IMR-90 (cell line): Measurements from ENCODE around the gene FAM47E. TPM values are rescaled to one million over a fixed set of nuclear protein-coding genes. Genes with fewer than 3 reads are reported as not detected.

ENCODE experiments used
- ATAC-seq: fragments of 200-7000 bp; cut with Tn5 transposase; 2 replicates; pipeline ENCODE4 v1.9.1; 2020; ENCODE audit warnings: low read depth, mild to moderate bottlenecking, moderate library complexity
- BruUV-seq: library from RNA; stranded (reverse); fragments of 400-500 nt; replicated peaks from 2 replicates; lab custom pipeline; 2021; lab: Mats Ljungman, UMichigan
- CTCF ChIA-PET: fragments of 300-600 bp; formaldehyde crosslinking; extraction: SDS; loops from one replicate; lab custom pipeline; 2021; ENCODE audit warnings: antibody characterized with exemption; lab: Yijun Ruan, JAX
- POLR2A ChIA-PET: fragments of 300-600 bp; sonication (Branson Sonifier 250); formaldehyde crosslinking; loops from one replicate; lab custom pipeline; 2022; ENCODE audit warnings: antibody characterized with exemption; ENCODE audit not compliant: unreplicated experiment; lab: Charles Lee
- DNase-seq: peaks from one replicate; pipeline ENCODE4 v3.0.0; 2013
- H2AFZ ChIP-seq: replicated peaks from 2 replicates; pipeline ENCODE3; 2013; ENCODE audit warnings: low read length, mild to moderate bottlenecking; ENCODE audit not compliant: poor library complexity
- H2AK5ac ChIP-seq: 2 replicates; pipeline ENCODE4 v1.6.1; 2013; ENCODE audit warnings: low read depth, low read length, inconsistent platforms
- H2AK9ac ChIP-seq: replicated peaks from 2 replicates; pipeline ENCODE3; 2013; ENCODE audit warnings: mild to moderate bottlenecking, low read depth, low read length, moderate library complexity; ENCODE audit not compliant: poor library complexity
- H2BK120ac ChIP-seq: 2 replicates; pipeline ENCODE4 v1.6.1; 2013; ENCODE audit warnings: low read depth, low read length, inconsistent platforms
- H2BK15ac ChIP-seq: 3 replicates; pipeline ENCODE4 v1.6.1; 2013; ENCODE audit warnings: low read depth, low read length, inconsistent platforms
- H2BK20ac ChIP-seq: 2 replicates; pipeline ENCODE4 v1.6.1; 2013; ENCODE audit warnings: low read depth, mild to moderate bottlenecking, inconsistent platforms, low read length, moderate library complexity
- H2BK5ac ChIP-seq: 2 replicates; pipeline ENCODE4 v1.6.1; 2013; ENCODE audit warnings: mild to moderate bottlenecking, low read depth, low read length, inconsistent platforms; ENCODE audit not compliant: poor library complexity, severe bottlenecking
- H3K14ac ChIP-seq: replicated peaks from 2 replicates; pipeline ENCODE4 v1.6.1; 2013; ENCODE audit warnings: low read depth, low read length, inconsistent platforms
- H3K18ac ChIP-seq: 2 replicates; pipeline ENCODE4 v1.6.1; 2013; ENCODE audit warnings: low read depth, low read length, control low read depth
- H3K23ac ChIP-seq: 2 replicates; pipeline ENCODE4 v1.6.1; 2013; ENCODE audit warnings: low read depth, low read length, inconsistent platforms
- H3K27ac ChIP-seq: 2 replicates; pipeline ENCODE4 v1.5.1; 2013; ENCODE audit warnings: mild to moderate bottlenecking, control low read depth, low read length; ENCODE audit not compliant: insufficient read depth
- H3K27me3 ChIP-seq: 2 replicates; pipeline ENCODE4 v1.6.1; 2013; ENCODE audit warnings: low read length; ENCODE audit not compliant: control insufficient read depth, insufficient read depth
- H3K36me3 ChIP-seq: 2 replicates; pipeline ENCODE4 v1.6.1; 2013; ENCODE audit warnings: low read length, mixed read lengths; ENCODE audit not compliant: control insufficient read depth, insufficient read depth
- H3K4ac ChIP-seq: 2 replicates; pipeline ENCODE4 v1.6.1; 2013; ENCODE audit warnings: low read depth, low read length, inconsistent platforms
- H3K4me1 ChIP-seq: 2 replicates; pipeline ENCODE4 v1.6.1; 2013; ENCODE audit warnings: low read length, mixed read lengths; ENCODE audit not compliant: control insufficient read depth, insufficient read depth
- H3K4me2 ChIP-seq: 2 replicates; pipeline ENCODE4 v1.6.1; 2013; ENCODE audit warnings: low read depth, mild to moderate bottlenecking, control low read depth, low read length, moderate library complexity
- H3K4me3 ChIP-seq: 2 replicates; pipeline ENCODE4 v1.5.1; 2013; ENCODE audit warnings: low read depth, mild to moderate bottlenecking, control low read depth, low read length, moderate library complexity; ENCODE audit not compliant: insufficient read depth
- H3K56ac ChIP-seq: 2 replicates; pipeline ENCODE4 v1.6.1; 2013; ENCODE audit warnings: low read length, inconsistent platforms; ENCODE audit not compliant: insufficient read depth; ENCODE audit errors: extremely low read depth
- H3K79me1 ChIP-seq, 2 experiments: 2 replicates each; pipeline ENCODE4 v1.6.1; 2013; ENCODE audit warnings: low read length in 2 of 2, inconsistent platforms in 1 of 2, low read depth in 1 of 2
- H3K9ac ChIP-seq: 2 replicates; pipeline ENCODE4 v1.6.1; 2013; ENCODE audit warnings: low read depth, low read length, control low read depth
- H3K9me1 ChIP-seq: 2 replicates; pipeline ENCODE4 v1.6.1; 2013; ENCODE audit warnings: low read length, inconsistent platforms; ENCODE audit not compliant: insufficient read depth
- H3K9me3 ChIP-seq: 2 replicates; pipeline ENCODE4 v1.6.1; 2013; ENCODE audit warnings: low read length; ENCODE audit not compliant: control insufficient read depth, insufficient read depth
- H4K20me1 ChIP-seq: 2 replicates; pipeline ENCODE4 v1.6.1; 2013; ENCODE audit warnings: low read length, inconsistent platforms; ENCODE audit not compliant: insufficient read depth
- H4K5ac ChIP-seq: 2 replicates; pipeline ENCODE4 v1.6.1; 2013; ENCODE audit warnings: mild to moderate bottlenecking, low read depth, low read length, control low read depth
- H4K8ac ChIP-seq, 2 experiments: 2 replicates each; pipeline ENCODE4 v1.6.1; 2013; ENCODE audit warnings: low read depth in 2 of 2, low read length in 2 of 2, control low read depth in 1 of 2, inconsistent platforms in 1 of 2
- H4K91ac ChIP-seq: 2 replicates; pipeline ENCODE4 v1.6.1; 2013; ENCODE audit warnings: low read depth, low read length, inconsistent platforms; ENCODE audit not compliant: insufficient read depth
- BHLHE40 ChIP-seq: fragments of 150-350 bp; IDR thresholded peaks from 2 replicates; pipeline ENCODE4 v1.6.1; 2016; ENCODE audit warnings: mild to moderate bottlenecking, low read depth, low read length
- CEBPB ChIP-seq: IDR thresholded peaks from 2 replicates; pipeline ENCODE4 v1.6.1; 2012; ENCODE audit warnings: low read depth, low read length, improper control_type of control experiment
- CHD1 ChIP-seq: IDR thresholded peaks from 2 replicates; pipeline ENCODE4 v1.6.1; 2012; ENCODE audit warnings: low read depth, low read length, improper control_type of control experiment
- FOS ChIP-seq: fragments of 150-350 bp; IDR thresholded peaks from 2 replicates; pipeline ENCODE4 v1.6.1; 2016; ENCODE audit warnings: low read depth, low read length
- MAFK ChIP-seq: IDR thresholded peaks from 2 replicates; pipeline ENCODE4 v1.6.1; 2012; ENCODE audit warnings: low read depth, low read length, improper control_type of control experiment
- MAZ ChIP-seq: IDR thresholded peaks from 2 replicates; pipeline ENCODE4 v1.6.1; 2012; ENCODE audit warnings: low read depth, mild to moderate bottlenecking, low read length, improper control_type of control experiment, moderate library complexity, borderline replicate concordance
- MXI1 ChIP-seq: IDR thresholded peaks from 2 replicates; pipeline ENCODE4 v1.6.1; 2012; ENCODE audit warnings: low read depth, mild to moderate bottlenecking, low read length, moderate library complexity, borderline replicate concordance
- POLR2A ChIP-seq: IDR thresholded peaks from 2 replicates; pipeline ENCODE4 v1.6.1; 2012; ENCODE audit warnings: mild to moderate bottlenecking, low read depth, low read length
- RAD21 ChIP-seq: IDR thresholded peaks from 2 replicates; pipeline ENCODE4 v1.6.1; 2012; ENCODE audit warnings: low read length, improper control_type of control experiment
- RCOR1 ChIP-seq: IDR thresholded peaks from 2 replicates; pipeline ENCODE4 v1.6.1; 2012; ENCODE audit warnings: mild to moderate bottlenecking, low read length, improper control_type of control experiment; ENCODE audit not compliant: insufficient replicate concordance
- RFX5 ChIP-seq: IDR thresholded peaks from 2 replicates; pipeline ENCODE4 v1.8.0; 2012; ENCODE audit warnings: low read depth, mild to moderate bottlenecking, low read length, moderate library complexity
- SMC3 ChIP-seq: fragments of 150-350 bp; IDR thresholded peaks from 2 replicates; pipeline ENCODE4 v1.6.1; 2016; ENCODE audit warnings: low read depth, mild to moderate bottlenecking, antibody characterized with exemption, low read length, moderate library complexity
- USF2 ChIP-seq: fragments of 150-350 bp; IDR thresholded peaks from 2 replicates; pipeline ENCODE4 v1.6.1; 2017; ENCODE audit warnings: mild to moderate bottlenecking, antibody characterized with exemption, low read length, low read depth
- WGBS, 2 experiments: methylation state at CpG; one replicate each; pipeline versions ENCODE4 v1.1.5 to v1.1.7; 2013; ENCODE audit warnings: missing lambda C conversion rate in 2 of 2; ENCODE audit not compliant: insufficient read length in 1 of 2; ENCODE audit errors: extremely low coverage in 2 of 2; 5-methylcytosine and 5-hydroxymethylcytosine counted together
- dilution Hi-C: fragments of 300-500 bp; cut with HindIII; formaldehyde crosslinking; loops from one replicate; pipeline ENCODE4 v1.14.3; 2018; ENCODE audit warnings: low sequenced_read_pairs; ENCODE audit not compliant: unreplicated experiment
- in situ Hi-C: fragments of 300-500 bp; cut with MboI; formaldehyde crosslinking; loops from 3 replicates; pipeline ENCODE4 v1.14.3; 2019; ENCODE audit warnings: low sequenced_read_pairs, inconsistent platforms, mixed read lengths
- intact Hi-C: fragments of 100-400 bp; cut with micrococcal nuclease; formaldehyde crosslinking; loops from 2 replicates; pipeline ENCODE4 v1.10.0; 2022
- polyA plus RNA-seq, 3 experiments: library from polyadenylated mRNA; depleted of rRNA; stranded (reverse); fragments of >200 nt; gene quantifications; 2 replicates each; pipeline ENCODE4 v1.2.3, GENCODE V29; 2012; ENCODE audit warnings: low replicate concordance in 1 of 3
- total RNA-seq: library from RNA; depleted of rRNA; stranded (reverse); fragments of >200 nt; gene quantifications from 2 replicates; pipeline ENCODE4 v1.2.3, GENCODE V29; 2012
- TF ChIP-seq, protein P1 (sequence below): fragments of 150-350 bp; IDR thresholded peaks from 2 replicates; pipeline ENCODE4 v1.6.1; 2016; ENCODE audit warnings: low read depth, mild to moderate bottlenecking, low read length, moderate library complexity, borderline replicate concordance
- TF ChIP-seq, protein P2 (sequence below): conservative IDR thresholded peaks from 2 replicates; pipeline ENCODE4 v1.5.1; 2012; ENCODE audit warnings: mild to moderate bottlenecking, low read depth, low read length, improper control_type of control experiment

Gene FAM47E
- total and polyA plus RNA-seq, 2 of the 4 experiments (the other 2 are of a cell fraction) = 0.05 TPM; not detected in 1

DNA sequence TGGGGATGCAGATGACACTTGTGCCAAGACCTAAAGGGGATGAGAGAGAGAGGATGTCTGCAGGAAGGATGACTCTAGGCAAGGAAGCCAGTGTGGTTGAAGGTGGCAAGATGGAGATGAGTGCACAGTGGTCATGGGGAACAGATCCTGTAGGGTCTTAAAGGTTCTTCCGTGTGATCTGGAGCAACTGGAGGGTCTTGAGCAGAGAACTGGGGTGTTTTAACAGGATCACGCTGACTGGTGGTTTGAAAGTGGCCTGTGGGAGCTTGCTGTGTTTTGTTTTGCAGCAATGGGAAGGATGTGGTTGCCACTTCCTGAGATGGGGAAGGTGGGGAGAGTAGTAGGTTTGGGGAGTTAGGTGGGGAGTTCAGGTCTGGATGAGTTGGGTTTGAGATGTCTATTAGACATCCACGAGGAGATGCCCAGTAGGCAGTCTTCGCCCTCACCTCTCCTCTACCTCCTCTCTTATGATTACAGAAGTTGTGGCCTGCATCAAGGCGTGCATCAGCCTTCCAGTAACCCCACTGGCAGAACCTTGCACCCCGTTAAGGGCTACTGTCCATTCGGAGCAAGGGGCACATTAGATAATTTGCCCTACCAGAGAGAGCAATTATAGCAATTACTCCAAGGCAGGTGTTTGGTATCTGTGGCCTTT lies 53.6 kb downstream of the FAM47E start:
- H3K9ac ChIP-seq = no peak overlapping the region
- H3K4me2 ChIP-seq = peak overlapping the region; percentile 69
- H4K20me1 ChIP-seq = no peaks in the 10 kb centered on the region; the same call in 1 of the 2 replicates
- H2BK120ac ChIP-seq = no peak overlapping the region
- dilution Hi-C loops = no loop called here
- no peak overlapping the region for H4K5ac ChIP-seq
- H3K9me3 ChIP-seq = no peaks in the 10 kb centered on the region
- CTCF ChIA-PET = interaction anchor here (2.0 kb wide), 1 partner anchor 125 kb away, joined by 9 read pairs; no protein-coding TSS in a partner anchor
- H3K18ac ChIP-seq = no peak overlapping the region
- peaks cover 28 to 40% of the 10 kb centered on the region in 2 experiments; a peak in 3 of 4 replicates for H3K79me1 ChIP-seq
- no peak overlapping the region for H3K27ac ChIP-seq
- no peaks in the 10 kb centered on the region for H3K27me3 ChIP-seq
- H2AFZ ChIP-seq = peak overlapping the region; percentile 59
- H2BK20ac ChIP-seq = no peak overlapping the region
- peak overlapping the region; percentile 5 for H2AK9ac ChIP-seq
- DNase-seq (no peak), ATAC-seq (no peak)
- peak overlapping the region in 1 of 2 experiments; percentile 44; a peak in 2 of 4 replicates for H4K8ac ChIP-seq
- intact Hi-C loops = no loop called here
- no peak overlapping the region for H3K14ac ChIP-seq
- H3K23ac ChIP-seq = peak overlapping the region; percentile 4
- peaks cover 6% of the 10 kb centered on the region for H3K36me3 ChIP-seq
- H2BK5ac ChIP-seq = no peak overlapping the region
- peak overlapping the region; percentile 82; the same call in 1 of the 2 replicates for H3K4me3 ChIP-seq
- no peak overlapping the region for H2BK15ac ChIP-seq
- peaks cover 10% of the 10 kb centered on the region; the same call in 1 of the 2 replicates for H3K4me1 ChIP-seq
- no peak overlapping the region for H3K56ac ChIP-seq
- no TSS peak for BruUV-seq
- peaks cover 20% of the 10 kb centered on the region for H3K9me1 ChIP-seq
- POLR2A ChIA-PET = no interaction called here
- in situ Hi-C loops = no loop called here
- no peak overlapping the region for H4K91ac ChIP-seq
- WGBS, 2 experiments = 100% methylated on average over 1 of the region's 7 CpGs; no CpG with 5 or more reads in 1 of the 2 experiments
- H3K4ac ChIP-seq = peak overlapping the region; percentile 8; the same call in 1 of the 2 replicates
- peak overlapping the region; percentile 13; the same call in 1 of the 2 replicates for H2AK5ac ChIP-seq
- TF ChIP-seq USF2 (no peak), CEBPB (no peak), RCOR1 (no peak), MXI1 (no peak), SMC3 (no peak), POLR2A (no peak), RFX5 (no peak), RAD21 (no peak), CHD1 (no peak), BHLHE40 (no peak), MAFK (no peak), MAZ (no peak), FOS (no peak)
- TF ChIP-seq, protein P1, sequence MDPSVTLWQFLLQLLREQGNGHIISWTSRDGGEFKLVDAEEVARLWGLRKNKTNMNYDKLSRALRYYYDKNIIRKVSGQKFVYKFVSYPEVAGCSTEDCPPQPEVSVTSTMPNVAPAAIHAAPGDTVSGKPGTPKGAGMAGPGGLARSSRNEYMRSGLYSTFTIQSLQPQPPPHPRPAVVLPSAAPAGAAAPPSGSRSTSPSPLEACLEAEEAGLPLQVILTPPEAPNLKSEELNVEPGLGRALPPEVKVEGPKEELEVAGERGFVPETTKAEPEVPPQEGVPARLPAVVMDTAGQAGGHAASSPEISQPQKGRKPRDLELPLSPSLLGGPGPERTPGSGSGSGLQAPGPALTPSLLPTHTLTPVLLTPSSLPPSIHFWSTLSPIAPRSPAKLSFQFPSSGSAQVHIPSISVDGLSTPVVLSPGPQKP = no peak
- TF ChIP-seq, protein P2, sequence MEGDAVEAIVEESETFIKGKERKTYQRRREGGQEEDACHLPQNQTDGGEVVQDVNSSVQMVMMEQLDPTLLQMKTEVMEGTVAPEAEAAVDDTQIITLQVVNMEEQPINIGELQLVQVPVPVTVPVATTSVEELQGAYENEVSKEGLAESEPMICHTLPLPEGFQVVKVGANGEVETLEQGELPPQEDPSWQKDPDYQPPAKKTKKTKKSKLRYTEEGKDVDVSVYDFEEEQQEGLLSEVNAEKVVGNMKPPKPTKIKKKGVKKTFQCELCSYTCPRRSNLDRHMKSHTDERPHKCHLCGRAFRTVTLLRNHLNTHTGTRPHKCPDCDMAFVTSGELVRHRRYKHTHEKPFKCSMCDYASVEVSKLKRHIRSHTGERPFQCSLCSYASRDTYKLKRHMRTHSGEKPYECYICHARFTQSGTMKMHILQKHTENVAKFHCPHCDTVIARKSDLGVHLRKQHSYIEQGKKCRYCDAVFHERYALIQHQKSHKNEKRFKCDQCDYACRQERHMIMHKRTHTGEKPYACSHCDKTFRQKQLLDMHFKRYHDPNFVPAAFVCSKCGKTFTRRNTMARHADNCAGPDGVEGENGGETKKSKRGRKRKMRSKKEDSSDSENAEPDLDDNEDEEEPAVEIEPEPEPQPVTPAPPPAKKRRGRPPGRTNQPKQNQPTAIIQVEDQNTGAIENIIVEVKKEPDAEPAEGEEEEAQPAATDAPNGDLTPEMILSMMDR = no peak
